ENCODE measurements around the gene COX5A. TPM values are rescaled to one million over a fixed set of nuclear protein-coding genes. Genes with fewer than 3 reads are reported as not detected.

COX5A gene
- total and polyA plus RNA-seq, 2 of the 13 experiments (the other 11 are each of a cell fraction or from before 2014, with no cell fraction given) = 158 to 218 TPM

- TF ChIP-seq ZNF318 (CRISPR knock-in tag; IDR thresholded peaks at IDR 0.05) (no peak; the same call in 1 of the 2 replicates), SALL1 (CRISPR knock-in tag; IDR thresholded peaks at IDR 0.05) (peak; percentile 81; the same call in 1 of the 2 replicates), ZNF317 (CRISPR knock-in tag; IDR thresholded peaks at IDR 0.05) (peak; percentile 81), TBP (CRISPR knock-in tag; IDR thresholded peaks at IDR 0.05) (peak; percentile 90; the same call in 1 of the 2 replicates), GABPB1 (CRISPR knock-in tag; IDR thresholded peaks at IDR 0.05) (peak; percentile 89), ZNF629 (CRISPR knock-in tag; conservative IDR thresholded peaks at IDR 0.05) (peak; percentile 88), ZNF124 (CRISPR knock-in tag; IDR thresholded peaks at IDR 0.05) (0 out of 2 replicates have a peak, but pooled peaks have one; percentile 44), NRL (CRISPR knock-in tag; IDR thresholded peaks at IDR 0.05; ENCODE audit: borderline replicate concordance) (peak; percentile 88), SMAD3 (CRISPR knock-in tag; IDR thresholded peaks at IDR 0.05) (peak; percentile 89), HOXA3 (CRISPR knock-in tag; IDR thresholded peaks at IDR 0.05) (peak; percentile 88), NFIB (CRISPR knock-in tag; IDR thresholded peaks at IDR 0.05; ENCODE audit: borderline replicate concordance) (no peak), ZNF354B (CRISPR knock-in tag; IDR thresholded peaks at IDR 0.05) (no peak), BATF2 (CRISPR knock-in tag; IDR thresholded peaks at IDR 0.05) (0 out of 2 replicates have a peak, but pooled peaks have one; percentile 37), KLF6 (CRISPR knock-in tag; IDR thresholded peaks at IDR 0.05) (peak; percentile 85), MTA1 (CRISPR knock-in tag; IDR thresholded peaks at IDR 0.05; ENCODE audit: borderline replicate concordance) (peak; percentile 35; the same call in 1 of the 2 replicates), ZBTB39 (CRISPR knock-in tag; IDR thresholded peaks at IDR 0.05) (no peak), ZNF674 (CRISPR knock-in tag; IDR thresholded peaks at IDR 0.05; ENCODE audit: low read depth) (peak; percentile 73; the same call in 1 of the 2 replicates)
Observed at GRCh38 chr15:74889883-74890664, 47.8 kb downstream of the COX5A start, which contains the start of gene MPI (continued).

Measured in HepG2 (cell line).